GM18951 (cell line): ENCODE data around the gene ZNF648.
"Not testable (repeated sequence)": the region's sequence is repeated elsewhere in the genome, so short reads cannot be mapped to it uniquely, and the experiment has no call there.

Experiments
- POLR2A ChIP-seq: IDR thresholded peaks from 4 replicates; pipeline ENCODE4 v1.6.1; 2011; ENCODE audit warnings: mild to moderate bottlenecking; ENCODE audit not compliant: insufficient read length, insufficient read depth; ENCODE audit errors: extremely low read depth
- in situ Hi-C: fragments of 300-500 bp; cut with MboI; formaldehyde crosslinking; loops from one replicate; pipeline ENCODE4 v1.12.0; 2022; ENCODE audit warnings: low sequenced_read_pairs, mixed read lengths, inconsistent platforms; ENCODE audit not compliant: unreplicated experiment

Gene ZNF648

DNA sequence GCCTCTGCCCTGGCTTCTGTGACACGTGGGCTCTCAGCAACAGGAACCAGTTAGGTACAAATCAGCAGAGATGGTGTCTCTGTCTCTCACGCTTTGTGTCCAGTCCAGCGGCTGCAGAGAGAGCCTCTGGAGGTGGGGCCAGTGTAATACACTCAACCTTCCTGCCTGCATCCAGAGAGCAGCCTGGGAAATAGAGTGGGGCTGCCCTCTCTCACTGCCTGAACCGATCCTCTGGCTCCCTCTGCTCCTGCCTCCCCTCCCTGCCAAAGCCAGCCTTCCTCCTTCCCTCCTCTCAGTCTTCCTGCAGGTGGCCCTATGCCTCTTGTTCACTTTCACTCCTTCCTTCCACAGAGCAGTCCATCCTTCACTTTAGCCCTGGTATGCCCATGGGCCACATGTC, at the start of gene ZNF648:
Gene ZNF648, minus strand, starts transcription at position 119 of the 400 bp plus-strand sequence. CDS start 3,702 bp downstream, outside the sequence.
- in situ Hi-C loops: loop anchor here (25.0 kb wide), 1 partner anchor 574 kb away; the partner anchor contains the start of gene CACNA1E
- no peak for TF ChIP-seq POLR2A

DNA sequence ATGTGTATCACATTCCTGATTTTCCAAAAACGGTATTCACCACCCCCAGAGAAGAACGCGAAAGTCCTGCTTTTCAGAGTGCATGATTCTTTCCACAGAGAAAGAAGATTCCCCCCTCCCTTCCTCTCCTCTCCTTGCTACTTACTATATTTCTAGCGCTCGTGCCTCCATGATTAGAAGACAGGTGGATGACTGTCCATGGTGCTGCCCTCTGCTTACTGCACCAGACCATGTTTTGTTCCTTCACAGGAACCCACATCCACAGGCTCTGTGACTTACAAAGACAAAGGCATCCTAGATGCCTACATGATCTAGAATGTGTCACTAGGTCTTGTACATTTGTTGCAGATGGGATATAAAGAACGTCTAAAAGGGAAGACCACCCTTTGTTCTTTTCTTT, 49.1 kb upstream of the ZNF648 start:
- TF ChIP-seq POLR2A: no peak
- in situ Hi-C loops: no loop called here

DNA sequence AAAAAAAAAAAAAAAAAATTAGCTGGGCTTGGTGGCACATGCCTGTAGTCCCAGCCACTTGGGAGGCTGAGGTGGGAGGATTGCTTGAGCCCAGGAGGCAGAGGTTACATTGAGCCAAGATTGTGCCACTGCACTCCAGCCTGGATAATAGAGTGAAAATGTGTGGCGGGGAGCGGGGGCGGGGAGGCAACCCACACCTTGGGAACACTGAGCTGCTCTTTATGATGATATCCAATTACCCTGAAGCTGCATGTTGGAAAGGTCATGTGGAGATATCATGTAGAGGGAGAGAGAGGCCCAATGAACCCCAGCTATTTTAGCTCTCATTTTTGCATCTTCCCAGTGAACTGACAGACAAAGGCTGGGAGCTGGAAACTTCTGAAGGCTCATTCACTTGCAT, 48.3 kb upstream of the ZNF648 start:
- TF ChIP-seq POLR2A: no peak
- in situ Hi-C loops: no loop called here

GRCh38 chr1:182107209-182107608, 45.7 kb upstream of the ZNF648 start:
- TF ChIP-seq POLR2A: no peak
- in situ Hi-C loops: no loop called here

DNA sequence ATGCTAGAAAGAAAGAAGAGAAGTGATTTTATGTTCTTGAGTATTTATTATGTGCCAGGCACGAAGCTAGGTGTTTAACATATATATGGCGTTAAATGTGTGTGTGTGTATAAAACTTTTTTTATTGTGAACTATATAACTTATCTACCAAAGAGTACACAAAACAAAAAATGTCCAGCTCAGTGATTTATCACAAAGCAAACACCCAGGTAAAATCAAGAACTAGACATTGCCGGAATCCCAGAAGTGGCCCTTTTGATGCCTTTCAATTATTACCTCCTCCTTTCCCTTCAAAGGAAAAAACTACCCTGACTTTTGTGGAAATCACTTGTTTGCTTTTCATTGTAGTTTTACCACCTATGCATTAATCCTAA, 40.5 kb upstream of the ZNF648 start:
- in situ Hi-C loops: no loop called here
- no peak for TF ChIP-seq POLR2A

DNA sequence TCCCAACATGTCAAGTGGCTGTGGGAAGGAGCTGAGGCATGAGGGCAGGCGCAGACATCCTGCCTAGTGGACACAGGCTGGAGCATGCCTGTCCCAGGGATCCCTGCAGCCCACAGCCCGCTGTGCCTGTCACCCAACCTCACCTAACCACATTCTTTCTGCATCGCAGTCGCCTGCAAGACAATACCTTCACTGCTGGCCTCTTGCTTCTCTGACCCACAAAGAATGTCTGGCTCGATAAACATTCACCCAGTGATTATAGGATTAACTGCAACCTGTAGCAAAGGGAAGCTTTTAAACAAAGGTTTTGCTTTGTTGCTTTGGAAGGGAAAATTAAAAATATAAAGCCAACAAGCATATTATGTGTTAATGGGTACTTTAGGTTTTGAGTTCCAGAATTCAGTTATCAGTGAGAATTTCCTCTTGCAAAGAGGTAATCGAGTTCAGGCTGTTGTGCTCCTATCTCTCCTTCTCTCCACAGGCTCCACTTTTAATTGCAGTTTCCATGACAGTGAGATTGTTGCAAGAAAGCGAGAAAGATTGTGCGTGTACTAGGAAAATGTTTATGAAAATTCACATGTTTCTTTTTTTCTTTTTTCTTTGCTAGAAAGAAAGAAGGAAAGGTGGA, 40.0 kb upstream of the ZNF648 start:
- no peak for TF ChIP-seq POLR2A
- in situ Hi-C loops: no loop called here

DNA sequence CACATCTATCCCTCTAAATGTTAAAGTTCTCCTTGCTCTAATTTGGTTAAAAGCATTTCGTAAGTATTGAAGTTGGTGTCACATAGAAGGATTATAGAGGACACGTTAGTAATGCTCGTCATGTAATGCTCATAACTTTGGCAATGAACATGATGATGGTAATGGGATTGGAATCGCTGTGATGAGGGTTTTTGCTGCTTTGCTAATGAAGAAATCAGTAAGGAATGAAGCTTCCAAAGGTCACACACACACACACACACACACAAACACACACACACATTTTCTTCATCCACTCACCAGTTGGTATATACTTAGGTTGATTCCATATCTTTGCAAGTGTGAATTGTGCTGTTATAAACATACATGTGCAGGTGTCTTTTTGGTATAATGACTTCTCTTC, 36.8 kb upstream of the ZNF648 start:
- in situ Hi-C loops: no loop called here
- no peak for TF ChIP-seq POLR2A

- in situ Hi-C loops: no loop called here
- no peak for TF ChIP-seq POLR2A
Measured at GRCh38 chr1:182095946-182096345, 34.4 kb upstream of the ZNF648 start.

- in situ Hi-C loops: not testable (repeated sequence)
Measured at GRCh38 chr1:182094514-182095005, 33.0 kb upstream of the ZNF648 start.

DNA sequence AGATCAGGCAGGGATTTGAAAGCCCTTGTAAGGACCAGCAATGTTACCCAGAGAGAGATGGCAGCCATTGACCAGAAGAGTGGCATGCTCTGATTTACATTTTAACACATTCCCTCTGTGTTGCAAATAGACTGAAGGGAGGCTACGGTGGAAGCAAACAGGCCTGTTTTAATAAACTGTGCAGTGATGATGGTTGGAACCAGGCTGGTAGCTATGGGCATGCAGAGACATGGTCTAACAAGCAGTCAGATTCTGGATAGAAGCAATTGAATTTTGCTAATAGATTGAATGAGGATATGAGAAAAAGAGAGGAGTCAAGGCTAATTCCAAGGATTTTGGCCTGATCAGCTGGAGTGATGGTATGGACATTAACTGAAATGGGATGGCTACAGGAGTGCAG, 32.3 kb upstream of the ZNF648 start:
- in situ Hi-C loops: no loop called here
- TF ChIP-seq POLR2A: no peak

DNA sequence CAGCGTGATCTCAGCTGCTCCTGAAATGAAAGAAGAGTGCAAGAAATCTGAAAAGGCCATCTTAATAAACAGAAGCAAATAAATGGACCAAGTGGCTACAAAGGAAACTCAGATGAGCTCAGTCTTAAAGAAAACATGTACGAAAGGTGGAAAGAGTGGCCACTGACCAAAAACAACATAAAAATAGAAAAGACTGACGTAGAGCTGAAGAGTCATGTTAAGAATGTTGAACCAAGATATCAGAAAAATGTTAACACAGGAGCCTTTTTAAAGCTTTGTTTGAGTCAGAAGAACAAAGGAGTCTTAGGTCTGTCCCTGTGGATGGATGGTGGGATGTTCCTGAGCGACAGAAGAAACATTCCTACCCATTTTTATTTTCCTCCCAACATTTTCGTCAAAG, 30.8 kb upstream of the ZNF648 start:
- in situ Hi-C loops: no loop called here
- TF ChIP-seq POLR2A: no peak

DNA sequence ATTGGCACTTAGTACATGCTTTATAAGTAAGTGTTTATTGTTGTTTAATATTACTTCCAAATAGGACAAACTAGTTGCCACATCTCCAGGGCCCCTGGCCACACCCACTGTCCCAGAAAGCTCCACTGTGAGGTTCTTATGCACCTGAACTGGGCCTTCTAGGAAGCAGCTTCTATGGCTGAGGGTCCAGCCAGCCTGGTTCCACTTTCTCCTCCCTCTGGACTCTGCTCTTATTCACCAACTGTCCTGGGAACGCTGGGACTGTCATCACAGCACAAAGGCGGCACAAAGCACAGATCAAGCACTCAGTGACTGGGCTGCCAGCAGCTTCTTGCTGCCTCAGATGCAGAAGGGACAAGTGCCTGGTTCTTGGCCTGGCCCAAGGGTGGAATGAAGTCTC, 29.6 kb upstream of the ZNF648 start:
- in situ Hi-C loops: no loop called here
- TF ChIP-seq POLR2A: no peak

GRCh38 chr1:182087719-182088350, 26.3 kb upstream of the ZNF648 start:
- TF ChIP-seq POLR2A: no peak
- in situ Hi-C loops: loop anchor here (10.0 kb wide), 2 partner anchors 307 to 697 kb away; partner anchors contain the start of genes GLUL and NPL

GRCh38 chr1:182087304-182087703, 25.8 kb upstream of the ZNF648 start:
- in situ Hi-C loops: loop anchor here (10.0 kb wide), 2 partner anchors 307 to 697 kb away; partner anchors contain the start of genes GLUL and NPL
- no peak for TF ChIP-seq POLR2A
